ENCODE results near the gene GSK3B.

- TF ChIP-seq POLR2A (IDR thresholded peaks at IDR 0.05; ENCODE audit: low read depth, low read length) = no peak
- no peak for TF ChIP-seq POLR2AphosphoS5 (IDR thresholded peaks at IDR 0.05; ENCODE audit: low read depth, low read length)
- TF ChIP-seq POU2F2 (IDR thresholded peaks at IDR 0.05; ENCODE audit: low read depth, low read length) = no peak
Measured at GRCh38 chr3:119778176-119778575, 316.1 kb downstream of the GSK3B start.
